Measurements from ENCODE around the gene GPR108. TPM values are rescaled to one million over a fixed set of nuclear protein-coding genes. Genes with fewer than 3 reads are reported as not detected.
"Not testable (repeated sequence)": the region's sequence is repeated elsewhere in the genome, so short reads cannot be mapped to it uniquely, and the experiment has no call there.

The GPR108 gene
- total RNA-seq, result 28.3 and 34.1 TPM in 2 replicates

- peak; percentile 100 for DNase-seq (ENCODE audit: low read depth)
- peak within 1 kb of the TSS; percentile 97 for H3K4me3 ChIP-seq (ENCODE audit: low read depth, low read length)
- no peak for TF ChIP-seq CTCF (IDR thresholded peaks at IDR 0.05; ENCODE audit: insufficient read depth, low read depth, low read length)
Observed at GRCh38 chr19:6737284-6737872, at the start of gene GPR108. TSS of gene GPR108 (minus strand) at chr19:6737580. CDS start at chr19:6737576, 4 bp downstream.

- H3K4me3 ChIP-seq (ENCODE audit: low read depth, low read length), result no peak overlapping the region
- no peak for TF ChIP-seq CTCF (IDR thresholded peaks at IDR 0.05; ENCODE audit: insufficient read depth, low read depth, low read length)
- DNase-seq (ENCODE audit: low read depth), result no peak
Observed at GRCh38 chr19:6779206-6779605, 41.8 kb upstream of the GPR108 start.

GRCh38 chr19:6778386-6778785 lies 41.0 kb upstream of the GPR108 start:
- no peak overlapping the region for H3K4me3 ChIP-seq (ENCODE audit: low read depth, low read length)
- DNase-seq (ENCODE audit: low read depth), result no peak
- TF ChIP-seq CTCF (IDR thresholded peaks at IDR 0.05; ENCODE audit: insufficient read depth, low read depth, low read length), result no peak

GRCh38 chr19:6777434-6777833 lies 40.1 kb upstream of the GPR108 start:
- DNase-seq (ENCODE audit: low read depth), result no peak
- TF ChIP-seq CTCF (IDR thresholded peaks at IDR 0.05; ENCODE audit: insufficient read depth, low read depth, low read length), result no peak
- H3K4me3 ChIP-seq (ENCODE audit: low read depth, low read length), result no peak overlapping the region

GRCh38 chr19:6776999-6777398 lies 39.6 kb upstream of the GPR108 start:
- TF ChIP-seq CTCF (IDR thresholded peaks at IDR 0.05; ENCODE audit: insufficient read depth, low read depth, low read length), result no peak
- no peak for DNase-seq (ENCODE audit: low read depth)
- no peak overlapping the region for H3K4me3 ChIP-seq (ENCODE audit: low read depth, low read length)

- not testable (repeated sequence) for DNase-seq (ENCODE audit: low read depth); H3K4me3 ChIP-seq (ENCODE audit: low read depth, low read length)
Observed at GRCh38 chr19:6776045-6776444, 38.7 kb upstream of the GPR108 start.

- H3K4me3 ChIP-seq (ENCODE audit: low read depth, low read length), result no peak overlapping the region
- no peak for DNase-seq (ENCODE audit: low read depth)
- TF ChIP-seq CTCF (IDR thresholded peaks at IDR 0.05; ENCODE audit: insufficient read depth, low read depth, low read length), result no peak
Observed at GRCh38 chr19:6774821-6775707, 37.7 kb upstream of the GPR108 start.

All from fibroblast of villous mesenchyme (primary cell).